T47D (cell line): Measurements from ENCODE around the gene ANKRD18A.

ENCODE experiments used
- DNase-seq, 2 experiments: peaks; one replicate each; pipeline versions ENCODE4 v3.0.0 to v3.0.0-alpha.2; 2011 to 2012; ENCODE audit warnings: low read depth in 1 of 2, low spot score in 1 of 2
- JUND ChIP-seq: IDR thresholded peaks from 2 replicates; pipeline ENCODE4 v1.6.1; 2012; ENCODE audit warnings: low read depth
- in situ Hi-C: cut with HindIII; loops from 2 replicates; pipeline ENCODE4 v1.10.0; 2016; ENCODE audit warnings: low sequenced_read_pairs, low pct_unique_long_range_greater_than_20kb

Gene ANKRD18A

GRCh38 chr9:38642951-38643814 lies 22.8 kb upstream of the ANKRD18A start:
- in situ Hi-C loops, result no loop called here
- no peak for DNase-seq
- no peak for TF ChIP-seq JUND

- in situ Hi-C loops, result no loop called here
- peak; percentile 43 to 77 for DNase-seq
- no peak for TF ChIP-seq JUND
Observed at GRCh38 chr9:38641985-38642864, 21.8 kb upstream of the ANKRD18A start.

- no peak for DNase-seq
- no peak for TF ChIP-seq JUND
- in situ Hi-C loops, result no loop called here
Observed at GRCh38 chr9:38641142-38641541, 20.7 kb upstream of the ANKRD18A start.

- no peak for DNase-seq
- in situ Hi-C loops, result no loop called here
- TF ChIP-seq JUND, result no peak
Observed at GRCh38 chr9:38639577-38639940, 19.2 kb upstream of the ANKRD18A start.

- peak in 1 of 2 experiments; percentile 20 for DNase-seq
- in situ Hi-C loops, result no loop called here
- TF ChIP-seq JUND, result no peak
Observed at GRCh38 chr9:38638881-38639576, 18.6 kb upstream of the ANKRD18A start.

- TF ChIP-seq JUND, result no peak
- DNase-seq, result no peak
- in situ Hi-C loops, result no loop called here
Observed at GRCh38 chr9:38634315-38634714, 13.9 kb upstream of the ANKRD18A start.

GRCh38 chr9:38629511-38629910 lies 9.1 kb upstream of the ANKRD18A start:
- in situ Hi-C loops, result no loop called here
- no peak for TF ChIP-seq JUND
- no peak for DNase-seq

- DNase-seq, result no peak
- in situ Hi-C loops, result no loop called here
- no peak for TF ChIP-seq JUND
Observed at GRCh38 chr9:38626006-38626405, 5.6 kb upstream of the ANKRD18A start.

- in situ Hi-C loops, result no loop called here
- no peak for TF ChIP-seq JUND
- DNase-seq, result no peak
Observed at GRCh38 chr9:38622951-38623350, 2.6 kb upstream of the ANKRD18A start.

- in situ Hi-C loops, result no loop called here
- no peak for DNase-seq
- no peak for TF ChIP-seq JUND
Observed at GRCh38 chr9:38622288-38622674, 1.9 kb upstream of the ANKRD18A start.

- in situ Hi-C loops, result no loop called here
- no peak for DNase-seq
- no peak for TF ChIP-seq JUND
Observed at GRCh38 chr9:38621434-38622287, 1.3 kb upstream of the ANKRD18A start.
